Testis (tissue), 2 donors: ENCODE data around the gene IP6K1.
"Not testable (repeated sequence)": the region's sequence is repeated elsewhere in the genome, so short reads cannot be mapped to it uniquely, and the experiment has no call there.

ENCODE experiments used
- CTCF ChIP-seq, 3 experiments: fragments of 450-650 bp in 2 of 3; fragments of 200-600 bp in 1 of 3; sonication (generic) in 1 of 3; IDR thresholded peaks; one replicate each; pipeline ENCODE4 v1.5.1; 2016 to 2019; ENCODE audit warnings: antibody characterized with exemption in 3 of 3, mild to moderate bottlenecking in 2 of 3, moderate library complexity in 1 of 3
- POLR2A ChIP-seq: fragments of 450-650 bp; IDR thresholded peaks from one replicate; pipeline ENCODE4 v1.6.1; 2017; ENCODE audit warnings: antibody characterized with exemption, mild to moderate bottlenecking, moderate library complexity

DNA sequence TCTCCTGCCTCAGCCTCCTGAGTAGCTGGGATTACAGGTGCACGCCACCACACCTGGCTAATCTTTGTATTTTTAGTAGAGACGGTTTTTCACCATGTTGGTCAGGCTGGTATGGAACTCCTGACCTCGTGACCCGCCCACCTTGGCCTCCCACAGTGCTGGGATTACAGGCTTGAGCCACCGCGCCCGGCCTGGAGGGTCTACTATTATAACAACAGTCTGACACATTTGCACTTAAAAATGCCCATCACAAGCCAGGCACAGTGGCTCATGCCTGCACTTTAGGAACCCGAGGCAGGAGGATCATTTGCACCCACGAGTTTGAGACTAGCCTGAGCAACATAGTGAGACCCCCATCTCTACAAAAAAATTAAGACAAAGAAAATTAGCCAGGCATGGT lies 4.1 kb downstream of the IP6K1 start:
- TF ChIP-seq CTCF (IDR thresholded peaks at IDR 0.05); POLR2A: not testable (repeated sequence)
